ENCODE data around the gene ZFP37. TPM values are rescaled to one million over a fixed set of nuclear protein-coding genes. Genes with fewer than 3 reads are reported as not detected.

Gene ZFP37
- 1.4 to 2.3 TPM (median 1.5 TPM) in 5 replicates for total RNA-seq (2022; extraction: Qiagen RNA extraction)

GRCh38 chr9:113056191-113057106, at the start of gene ZFP37:
ZFP37 (minus strand) TSS chr9:113056724; CDS start chr9:113056688, 36 bp downstream.

GRCh38 chr9:113011911-113012381, 44.6 kb downstream of the ZFP37 start, which contains the start of gene ZNF883:
ZNF883 (minus strand) TSS chr9:113012192.

Other genes starting within 250 kb of the ZFP37 start
- not detected in 5 replicates for gene SLC46A2, start 165.8 kb downstream of the ZFP37 start, total RNA-seq (2022; extraction: Qiagen RNA extraction)
- gene ZNF883, start 44.5 kb downstream of the ZFP37 start, total RNA-seq (2022; extraction: Qiagen RNA extraction): 0.78 to 0.99 TPM (median 0.84 TPM) in 5 replicates
- 7.0 to 8.9 TPM (median 8.1 TPM) in 5 replicates for gene SLC31A2, start 94.3 kb upstream of the ZFP37 start, total RNA-seq (2022; extraction: Qiagen RNA extraction)
- 15.6 to 17.7 TPM (median 16.4 TPM) in 5 replicates for gene FKBP15, start 164.6 kb upstream of the ZFP37 start, total RNA-seq (2022; extraction: Qiagen RNA extraction)
- 18.6 to 21.1 TPM (median 19.8 TPM) in 5 replicates for gene SLC31A1, start 164.8 kb upstream of the ZFP37 start, total RNA-seq (2022; extraction: Qiagen RNA extraction)
- 41.8 to 59.3 TPM (median 45.5 TPM) in 5 replicates for gene CDC26, start 218.8 kb upstream of the ZFP37 start, total RNA-seq (2022; extraction: Qiagen RNA extraction)
- gene PRPF4, start 218.9 kb upstream of the ZFP37 start, total RNA-seq (2022; extraction: Qiagen RNA extraction): 52.7 to 56.0 TPM (median 54.4 TPM) in 5 replicates
- gene RNF183, start 246.7 kb upstream of the ZFP37 start, total RNA-seq (2022; extraction: Qiagen RNA extraction): 0.08 TPM in 1 of 5 replicates, not detected in the others

Measured in A549 treated with Mapracorat at 1 μM for 4 hours (cell line).